GM19238 (cell line): ENCODE measurements around the gene PCK2.

ENCODE experiments used
- DNase-seq: peaks from one replicate; pipeline ENCODE4 v3.0.0; 2011; ENCODE audit warnings: low spot score; ENCODE audit not compliant: insufficient read length

Gene PCK2

DNA sequence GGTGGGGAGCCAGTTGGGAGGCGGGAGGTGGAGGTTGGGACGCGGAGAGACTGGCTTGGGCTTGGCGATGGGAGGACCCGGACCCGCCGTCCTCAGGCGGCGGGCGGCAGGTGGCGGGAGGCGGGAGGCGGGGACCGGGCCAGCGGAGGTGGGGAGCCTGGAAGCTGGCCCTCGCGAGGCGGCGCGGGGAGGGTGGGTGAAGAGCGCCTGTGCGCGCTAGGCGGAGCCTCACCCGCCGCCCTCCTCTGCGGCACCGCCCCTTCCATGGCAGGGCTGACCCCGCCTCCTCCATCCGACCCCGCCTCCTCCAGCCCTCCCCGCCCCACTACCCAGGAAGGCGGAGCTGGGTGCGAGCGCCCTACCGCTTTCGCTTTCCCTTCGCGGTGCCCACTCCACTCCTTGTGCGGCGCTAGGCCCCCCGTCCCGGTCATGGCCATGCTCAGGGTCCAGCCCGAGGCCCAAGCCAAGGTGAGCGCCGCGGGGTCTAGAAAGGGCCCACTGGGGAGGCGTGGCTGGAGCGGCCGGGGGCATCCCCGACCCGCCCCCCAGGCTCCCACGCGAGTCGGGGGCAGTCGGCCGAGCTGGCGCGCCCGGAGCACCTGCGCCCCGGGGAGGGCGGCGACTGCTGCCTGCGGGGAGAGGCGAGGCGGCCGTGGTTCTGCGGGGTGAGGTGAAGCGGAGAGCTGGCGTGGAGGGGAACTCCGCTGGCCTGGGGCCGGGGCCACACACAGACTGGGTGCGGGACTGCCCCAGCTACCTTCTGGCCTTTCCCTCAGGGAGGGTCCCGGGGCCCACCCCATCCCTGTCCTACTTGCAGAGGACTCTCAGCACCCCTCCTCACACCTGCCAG lies 41.9 kb downstream of the PCK2 start, which contains the start of gene PSME1:
TSS of gene PSME1 (plus strand) at position 361 of the 850 bp plus-strand sequence. CDS start at position 430, 69 bp downstream.
- DNase-seq, result peak; percentile 91

GRCh38 chr14:24136684-24137528 lies 42.8 kb downstream of the PCK2 start:
- no peak for DNase-seq

DNA sequence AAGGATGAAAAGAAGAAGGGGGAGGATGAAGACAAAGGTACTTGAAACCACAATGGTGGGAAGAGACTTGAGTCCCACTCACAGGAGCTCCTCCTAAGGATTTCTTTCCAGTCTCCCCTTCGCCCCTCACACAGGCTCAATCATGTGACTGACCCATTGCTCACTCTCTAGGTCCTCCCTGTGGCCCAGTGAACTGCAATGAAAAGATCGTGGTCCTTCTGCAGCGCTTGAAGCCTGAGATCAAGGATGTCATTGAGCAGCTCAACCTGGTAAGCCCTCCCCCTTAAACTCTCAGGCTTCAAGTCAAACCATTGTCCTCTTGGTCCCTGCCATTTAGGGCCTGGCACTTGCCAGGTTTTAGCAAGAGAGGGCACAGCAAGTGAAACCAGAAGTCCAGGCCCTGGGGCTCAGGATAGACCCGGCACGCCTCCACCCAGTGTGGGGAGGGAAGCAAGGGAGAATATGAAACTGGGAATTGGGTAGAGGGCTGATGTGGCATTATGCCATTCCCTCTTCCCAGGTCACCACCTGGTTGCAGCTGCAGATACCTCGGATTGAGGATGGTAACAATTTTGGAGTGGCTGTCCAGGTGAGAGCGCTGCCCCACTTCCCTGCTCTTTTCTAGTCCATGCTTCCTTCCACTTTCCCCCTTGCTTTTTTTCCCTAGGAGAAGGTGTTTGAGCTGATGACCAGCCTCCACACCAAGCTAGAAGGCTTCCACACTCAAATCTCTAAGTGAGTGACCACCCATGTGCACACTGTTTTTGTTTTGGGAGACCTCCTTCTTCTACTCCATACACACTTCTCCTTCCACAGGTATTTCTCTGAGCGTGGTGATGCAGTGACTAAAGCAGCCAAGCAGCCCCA lies 43.7 kb downstream of the PCK2 start:
- no peak for DNase-seq

GRCh38 chr14:24138396-24139271 lies 44.5 kb downstream of the PCK2 start:
- DNase-seq, result no peak

GRCh38 chr14:24139272-24139934 lies 45.3 kb downstream of the PCK2 start:
- DNase-seq, result no peak

DNA sequence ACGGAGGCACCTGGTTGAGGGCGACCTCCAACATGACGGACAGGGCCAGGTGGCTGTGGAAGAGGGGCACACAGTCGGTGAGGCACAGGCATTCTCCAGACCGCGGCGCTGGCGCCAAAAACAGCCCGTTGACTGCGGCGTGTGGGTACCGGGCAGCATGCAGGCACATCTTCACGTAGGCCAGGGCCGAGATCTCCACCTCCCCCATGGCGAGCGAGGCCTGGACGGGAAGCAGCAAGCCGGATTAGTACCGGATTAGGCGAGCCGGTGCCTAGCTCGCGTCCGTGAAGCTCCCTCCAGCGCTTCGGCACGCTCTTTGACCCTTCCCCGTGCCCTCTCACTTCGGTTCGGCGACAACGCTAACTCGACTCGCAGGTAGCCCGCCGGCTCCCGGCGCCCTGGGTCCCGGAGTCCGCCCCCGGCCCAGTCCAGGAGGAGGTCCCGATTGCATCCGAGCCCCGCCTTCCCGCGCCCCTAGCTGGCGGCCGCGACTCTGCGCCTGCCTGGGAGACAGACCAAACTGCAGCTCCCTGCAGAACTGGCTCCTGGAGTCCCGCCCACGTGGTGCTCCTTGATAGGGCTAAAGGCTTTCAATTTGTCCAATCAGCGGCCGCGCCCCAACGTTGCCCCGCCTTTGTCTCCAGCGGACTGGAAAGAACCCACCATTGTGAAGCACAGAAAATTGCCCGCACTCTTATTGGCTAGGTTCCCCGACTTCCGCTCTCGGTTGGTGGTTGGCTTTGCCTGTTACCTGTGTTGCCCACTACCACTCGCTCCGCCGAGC lies 47.2 kb downstream of the PCK2 start, which contains the start of gene EMC9:
TSS of gene EMC9 (minus strand) at position 495 of the 784 bp plus-strand sequence. CDS start at position 208, 287 bp downstream.
- peak; percentile 96 for DNase-seq

DNA sequence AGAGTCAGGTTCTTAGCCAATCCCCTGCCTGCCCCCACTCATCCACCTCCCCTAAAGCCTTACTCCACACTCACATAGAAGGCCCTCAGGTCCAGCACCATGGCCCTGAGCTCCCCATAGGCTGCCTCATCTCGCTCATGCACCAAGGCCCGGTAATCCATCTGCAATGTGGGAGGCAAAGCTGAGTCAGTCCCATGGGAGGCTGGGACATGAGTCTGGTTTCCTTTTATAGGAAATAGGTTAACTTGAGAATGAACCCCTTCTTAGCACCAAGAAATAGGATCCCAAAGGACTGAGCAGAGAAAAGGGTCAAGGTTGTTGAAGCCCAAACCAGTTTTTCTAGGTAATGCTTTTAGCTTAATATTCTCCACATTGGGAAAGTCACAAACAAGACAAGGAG lies 49.4 kb downstream of the PCK2 start:
- DNase-seq, result no peak

DNA sequence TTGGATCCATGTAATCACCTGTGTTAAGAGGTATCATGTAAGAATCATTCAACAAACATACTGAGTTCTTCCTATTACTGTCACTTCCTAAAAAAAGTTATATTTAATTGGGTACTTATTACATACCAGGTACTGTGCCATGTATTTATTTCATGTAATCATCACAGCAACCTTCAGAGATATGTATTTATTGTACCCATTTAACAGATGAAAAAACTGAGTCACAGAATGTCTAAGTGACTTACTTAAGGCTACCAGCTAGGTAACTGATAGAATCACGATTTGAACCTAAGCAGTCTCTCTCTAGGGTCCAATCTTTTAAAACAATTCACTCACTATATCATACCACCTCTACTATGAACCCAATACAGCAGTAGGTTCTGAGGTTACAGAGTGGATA lies 50.3 kb downstream of the PCK2 start:
- DNase-seq, result no peak

- DNase-seq, result no peak
These were observed 51.1 kb downstream of the PCK2 start for GRCh38 chr14:24145219-24145618.

DNA sequence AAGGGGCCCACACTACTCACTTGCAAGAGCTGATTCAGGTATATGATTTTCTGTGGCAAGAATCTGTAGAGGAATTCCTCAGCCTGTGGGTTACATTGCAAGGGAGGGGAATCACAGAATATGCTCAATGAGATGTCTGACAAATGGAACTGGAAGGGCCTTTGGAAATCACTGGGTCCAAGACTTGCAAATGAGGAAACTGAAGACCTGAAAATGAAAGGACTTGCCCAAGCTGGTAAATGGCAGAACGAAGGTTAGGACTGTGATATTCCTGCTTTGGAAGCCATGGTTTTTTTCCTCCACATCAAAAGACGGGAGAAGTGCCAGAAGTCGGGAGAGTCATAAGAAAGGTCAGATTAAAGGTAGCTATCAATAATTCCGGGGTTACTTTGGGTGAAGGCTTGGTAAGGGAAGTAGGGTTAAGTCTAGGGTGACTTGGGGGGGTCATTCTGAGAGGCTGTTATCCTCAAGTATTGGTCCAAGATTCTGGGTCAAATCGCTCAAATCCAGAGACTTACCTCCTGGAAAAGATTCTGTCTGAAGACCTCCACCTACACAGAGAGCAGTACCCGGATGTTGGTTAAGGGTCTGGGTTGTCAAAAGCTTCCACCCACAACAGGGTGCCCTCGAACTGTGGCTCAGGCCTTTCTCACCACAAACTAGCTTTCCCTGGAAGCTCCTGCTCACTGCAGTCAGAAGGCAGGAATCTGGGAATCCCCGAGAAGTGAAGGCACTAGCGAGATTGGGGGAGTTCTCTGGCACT lies 51.8 kb downstream of the PCK2 start:
- DNase-seq, result no peak

DNA sequence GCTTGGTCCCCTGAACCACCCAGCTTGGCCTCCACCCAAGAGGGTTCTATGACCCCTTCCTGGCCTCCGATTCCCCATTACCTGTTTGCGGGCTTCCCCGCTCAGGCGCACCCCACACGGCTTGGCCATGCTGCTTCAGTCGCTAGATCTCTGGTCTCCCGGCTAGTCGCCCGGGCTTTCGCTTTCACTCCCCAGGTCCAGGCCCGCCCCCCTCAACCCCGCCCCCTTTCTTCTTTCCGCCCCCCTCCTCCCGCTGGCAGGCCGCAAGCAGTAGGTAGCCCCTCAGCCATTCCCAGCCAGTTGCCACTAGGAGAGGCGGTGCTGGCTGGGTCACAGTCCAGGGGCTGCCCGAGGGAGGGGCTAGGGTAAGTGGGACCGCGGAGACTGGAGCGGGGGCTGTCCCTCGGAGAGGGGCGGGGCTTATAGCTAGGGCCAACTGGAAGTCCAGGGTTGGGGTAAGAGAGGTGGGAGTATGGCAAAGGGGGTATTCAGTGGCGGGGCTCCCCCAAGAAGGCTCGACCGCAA lies 52.4 kb downstream of the PCK2 start, which contains the start of gene PSME2:
TSS of gene PSME2 (minus strand) at position 158 of the 525 bp plus-strand sequence. CDS start at position 129, 29 bp downstream.
- DNase-seq, result peak; percentile 98

GRCh38 chr14:24146978-24147760 lies 53.1 kb downstream of the PCK2 start, which contains the start of gene RNF31:
Gene RNF31 (plus strand): TSS chr14:24147498. CDS start chr14:24147699, 201 bp downstream.
- peak; percentile 98 for DNase-seq

DNA sequence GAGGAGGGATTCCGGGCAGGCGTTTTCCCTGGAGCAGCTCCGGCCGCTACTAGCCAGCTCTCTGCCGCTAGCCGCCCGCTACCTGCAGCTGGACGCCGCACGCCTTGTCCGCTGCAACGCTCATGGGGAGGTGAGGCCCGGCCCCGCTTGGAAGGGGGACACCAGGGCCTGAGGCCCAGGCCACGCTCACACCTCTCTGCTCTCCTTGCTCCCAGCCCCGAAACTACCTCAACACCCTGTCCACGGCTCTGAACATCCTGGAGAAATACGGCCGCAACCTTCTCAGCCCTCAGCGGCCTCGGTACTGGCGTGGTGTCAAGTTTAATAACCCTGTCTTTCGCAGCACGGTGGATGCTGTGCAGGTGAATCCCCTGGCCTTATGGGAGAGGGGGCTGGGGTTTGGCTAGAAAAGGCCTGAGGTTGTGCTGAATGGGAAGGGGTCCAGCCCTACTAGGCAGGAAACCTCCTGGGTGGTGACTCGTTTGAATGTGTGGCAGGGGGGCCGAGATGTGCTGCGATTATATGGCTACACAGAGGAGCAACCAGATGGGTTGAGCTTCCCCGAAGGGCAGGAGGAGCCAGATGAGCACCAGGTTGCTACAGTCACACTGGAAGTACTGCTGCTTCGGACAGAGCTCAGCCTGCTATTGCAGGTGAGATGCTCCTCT lies 53.8 kb downstream of the PCK2 start:
- DNase-seq, result no peak

GRCh38 chr14:24149302-24149969 lies 55.3 kb downstream of the PCK2 start:
- DNase-seq, result no peak

- no peak for DNase-seq
These were observed 56.0 kb downstream of the PCK2 start for GRCh38 chr14:24150061-24150460.

DNA sequence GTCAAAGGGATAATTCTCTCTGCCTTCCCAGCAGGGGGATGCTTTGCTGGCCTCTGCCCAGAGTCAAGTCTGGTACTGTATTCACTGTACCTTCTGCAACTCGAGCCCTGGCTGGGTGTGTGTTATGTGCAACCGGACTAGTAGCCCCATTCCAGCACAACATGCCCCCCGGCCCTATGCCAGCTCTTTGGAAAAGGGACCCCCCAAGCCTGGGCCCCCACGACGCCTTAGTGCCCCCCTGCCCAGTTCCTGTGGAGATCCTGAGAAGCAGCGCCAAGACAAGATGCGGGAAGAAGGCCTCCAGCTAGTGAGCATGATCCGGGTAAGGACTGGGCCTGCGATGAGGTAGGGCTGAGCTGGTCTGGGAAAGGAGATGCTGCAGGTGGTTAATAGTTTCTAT lies 56.5 kb downstream of the PCK2 start:
- DNase-seq, result no peak
